GM21825 (cell line): ENCODE results near the gene PSMA3.
"Not testable (repeated sequence)": the region's sequence is repeated elsewhere in the genome, so short reads cannot be mapped to it uniquely, and the experiment has no call there.

Source experiments
- ATAC-seq: cut with Tn5 transposase; IDR thresholded peaks from one replicate; pipeline ENCODE4 v1.9.1; 2021; ENCODE audit warnings: mild to moderate bottlenecking, moderate library complexity; ENCODE audit not compliant: unreplicated experiment

The PSMA3 gene

GRCh38 chr14:58244556-58245387 lies at the start of gene PSMA3:
PSMA3 (plus strand) TSS chr14:58244843; CDS start chr14:58244921, 78 bp downstream.
- peak; percentile 88 for ATAC-seq

DNA sequence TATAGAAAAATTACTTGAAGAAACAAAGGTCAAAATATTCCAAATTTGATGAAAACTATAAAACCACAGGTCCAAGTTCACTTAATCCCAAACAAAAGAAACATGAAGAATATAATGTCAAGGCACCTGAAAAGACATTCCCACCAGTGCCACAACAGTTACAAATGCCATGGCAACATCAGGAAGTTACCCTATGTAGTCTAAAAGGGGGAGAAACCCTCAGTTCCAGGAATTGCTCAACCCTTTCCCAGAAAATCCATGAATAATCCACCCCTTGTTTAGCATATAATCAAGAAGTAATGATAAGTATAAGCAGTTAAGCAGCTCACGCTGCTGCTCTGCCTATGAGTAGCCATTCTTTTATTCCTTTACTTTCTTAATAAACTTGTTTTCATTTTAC lies 48.4 kb upstream of the PSMA3 start:
- no peak for ATAC-seq

GRCh38 chr14:58198086-58198485 lies 46.6 kb upstream of the PSMA3 start:
- no peak for ATAC-seq

DNA sequence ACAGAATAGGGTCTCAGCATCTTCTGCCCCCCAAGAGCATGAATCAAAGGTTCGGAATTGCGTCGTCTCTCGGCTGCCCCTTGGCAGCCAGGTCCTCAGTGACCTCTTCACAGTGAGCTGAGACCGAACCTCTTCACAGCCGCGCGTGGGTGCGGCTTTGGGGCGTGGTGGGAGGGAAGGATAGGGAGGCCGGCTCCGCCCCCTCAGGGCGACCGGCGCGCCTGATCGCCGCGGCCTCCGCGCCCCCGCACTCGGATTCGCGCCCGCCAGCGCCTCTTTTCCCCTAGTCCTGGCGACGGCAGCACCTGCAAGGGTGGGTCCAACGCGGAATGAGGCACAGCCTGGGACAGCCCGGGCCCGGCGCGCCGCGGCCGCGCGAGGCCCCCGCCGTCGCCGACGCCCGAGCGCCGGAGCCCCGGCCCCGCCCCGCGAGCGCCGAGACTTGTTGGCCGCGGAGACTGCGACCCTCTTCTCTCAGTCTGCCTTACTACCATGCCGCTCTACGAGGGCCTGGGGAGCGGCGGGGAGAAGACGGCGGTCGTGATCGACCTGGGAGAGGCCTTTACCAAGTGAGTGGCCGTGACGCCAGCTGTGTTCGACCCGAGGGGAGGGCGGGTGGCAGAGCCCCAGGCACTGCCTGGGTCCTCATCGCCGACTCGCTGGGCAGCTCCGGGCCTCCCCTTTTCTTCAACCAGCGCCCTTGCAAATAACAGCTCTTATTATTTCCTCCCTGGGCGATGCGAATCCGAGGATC lies 44.7 kb upstream of the PSMA3 start, which contains the start of gene ACTR10:
ACTR10 (plus strand) TSS at position 424 of the 754 bp plus-strand sequence; CDS start at position 493, 69 bp downstream.
- peak; percentile 93 for ATAC-seq

- peak; percentile 8 for ATAC-seq
Observed at GRCh38 chr14:58200480-58200841, 44.2 kb upstream of the PSMA3 start.

- no peak for ATAC-seq
Observed at GRCh38 chr14:58200846-58201245, 43.8 kb upstream of the PSMA3 start.

- ATAC-seq: no peak
Observed at GRCh38 chr14:58213176-58213575, 31.5 kb upstream of the PSMA3 start.

GRCh38 chr14:58215191-58215914 lies 29.3 kb upstream of the PSMA3 start:
- no peak for ATAC-seq

- ATAC-seq: no peak
Observed at GRCh38 chr14:58216544-58216943, 28.1 kb upstream of the PSMA3 start.

DNA sequence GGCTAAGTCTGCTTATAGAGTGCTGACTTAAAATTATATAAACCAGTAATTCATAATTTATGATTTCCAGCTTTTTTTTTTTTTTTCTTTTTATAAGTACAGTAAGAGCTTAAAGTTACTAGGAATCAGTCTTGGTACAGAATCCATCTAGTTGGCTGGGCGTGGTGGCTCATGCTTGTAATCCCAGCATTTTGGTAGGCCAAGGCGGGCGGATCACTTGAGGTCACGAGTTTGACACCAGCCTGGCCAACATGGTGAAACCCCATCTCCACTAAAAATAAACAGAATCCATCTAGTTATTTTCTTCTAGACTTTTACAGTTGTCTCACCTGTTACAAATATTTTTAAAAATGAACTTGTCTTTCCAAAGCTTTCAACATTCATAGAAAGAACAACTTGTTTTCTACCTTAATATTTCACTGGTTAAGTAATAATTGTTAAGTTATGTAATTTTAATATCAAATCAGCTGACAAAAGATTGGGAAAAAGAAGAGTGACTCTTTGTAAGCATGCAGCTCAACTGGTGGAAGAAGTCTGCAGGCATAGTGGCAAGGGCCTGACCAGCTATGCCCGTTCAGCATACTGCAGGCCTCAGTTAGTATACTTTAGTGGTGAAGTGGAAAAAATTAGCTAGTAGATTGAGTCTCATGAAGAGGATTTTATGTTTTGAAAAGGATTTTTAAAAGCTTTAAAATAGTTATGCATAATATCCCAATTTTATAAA lies 17.4 kb upstream of the PSMA3 start:
- no peak for ATAC-seq

DNA sequence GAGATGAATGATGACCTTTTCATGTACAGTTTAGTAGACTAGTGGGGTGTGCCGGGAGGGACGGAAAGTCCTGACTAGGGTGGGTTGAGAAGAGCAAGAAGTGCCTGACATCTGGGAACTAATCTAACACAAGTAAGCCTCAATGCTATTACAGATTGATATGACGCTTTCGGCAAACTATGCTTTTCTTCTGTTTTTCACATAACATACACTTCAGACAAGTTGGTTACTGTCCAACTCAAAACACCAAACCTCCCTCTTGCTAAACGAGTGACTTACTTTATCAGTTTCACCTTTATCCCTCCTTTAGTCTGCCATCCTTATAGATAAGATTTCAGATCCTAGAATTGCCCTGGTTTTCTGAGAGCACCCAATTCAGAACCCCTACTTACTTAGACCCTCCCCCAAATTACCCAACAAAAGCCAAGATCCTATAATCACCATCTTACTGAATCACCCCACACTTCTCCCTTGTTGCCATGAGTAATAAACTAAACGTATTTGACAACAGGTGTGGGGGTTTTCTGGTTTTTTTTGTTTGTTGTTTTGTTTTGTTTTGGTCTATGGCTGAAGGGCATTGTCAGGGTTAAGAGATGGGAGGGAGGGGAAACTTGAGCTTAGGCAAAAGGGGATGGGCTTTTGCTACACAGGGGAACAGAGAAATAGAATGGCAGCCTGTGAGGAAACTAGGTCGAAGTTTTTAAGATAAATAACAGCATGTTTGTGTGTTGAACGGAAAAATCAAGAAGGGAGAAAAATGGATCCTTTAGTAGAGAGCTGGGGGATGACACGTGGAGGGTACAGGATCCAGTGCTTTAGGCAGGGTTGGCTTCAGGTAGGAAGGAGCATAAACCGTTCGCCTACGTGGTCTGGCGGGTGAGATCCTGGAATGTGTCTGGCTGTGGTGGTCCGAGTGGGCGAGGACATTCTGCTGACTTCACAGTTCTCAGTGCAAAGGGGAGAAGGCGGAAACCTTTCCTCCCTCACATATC lies 6.1 kb upstream of the PSMA3 start:
- no peak for ATAC-seq

- no peak for ATAC-seq
Observed at GRCh38 chr14:58239244-58240195, 5.1 kb upstream of the PSMA3 start.

- peak; percentile 32 for ATAC-seq
Observed at GRCh38 chr14:58243790-58244555, 670 bp upstream of the PSMA3 start.

DNA sequence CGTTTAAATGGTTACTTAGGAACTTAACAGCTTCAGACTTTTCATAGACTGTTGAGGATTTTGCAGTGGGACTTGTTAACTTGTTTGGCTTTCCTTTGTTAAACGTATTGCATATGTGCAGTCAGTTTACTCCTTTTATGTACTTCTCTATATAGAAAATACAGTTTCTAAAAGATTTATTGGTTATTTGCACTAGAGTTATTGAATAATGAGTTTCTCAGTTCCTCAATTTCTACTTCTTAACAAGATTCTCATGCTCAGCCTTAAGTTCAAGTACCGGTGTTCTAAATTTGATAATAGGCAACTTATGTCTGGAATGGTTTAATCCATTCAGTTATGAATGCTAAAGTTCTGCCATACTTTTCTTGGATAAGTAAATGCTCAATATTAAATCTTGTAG lies 919 bp downstream of the PSMA3 start:
- ATAC-seq: no peak

DNA sequence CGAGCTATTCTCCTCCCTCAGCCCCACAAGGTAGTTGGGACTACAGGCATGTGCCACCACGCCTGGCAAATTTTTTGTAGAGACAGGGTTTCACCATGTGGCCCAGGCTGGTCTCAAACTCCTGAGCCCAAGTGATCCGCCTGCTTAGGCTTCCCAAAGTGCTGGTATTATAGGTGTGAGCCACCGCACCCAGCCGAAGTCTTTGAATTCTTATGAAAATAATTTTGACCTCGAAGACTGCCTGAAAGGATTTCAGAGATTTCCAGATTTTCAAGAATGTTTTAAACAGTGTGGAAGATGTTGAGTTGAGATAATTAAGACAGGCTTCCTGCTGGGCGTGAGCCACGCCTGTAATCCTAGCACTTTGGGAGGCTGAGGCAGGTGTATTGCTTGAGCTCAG lies 5.0 kb downstream of the PSMA3 start:
- no peak for ATAC-seq

DNA sequence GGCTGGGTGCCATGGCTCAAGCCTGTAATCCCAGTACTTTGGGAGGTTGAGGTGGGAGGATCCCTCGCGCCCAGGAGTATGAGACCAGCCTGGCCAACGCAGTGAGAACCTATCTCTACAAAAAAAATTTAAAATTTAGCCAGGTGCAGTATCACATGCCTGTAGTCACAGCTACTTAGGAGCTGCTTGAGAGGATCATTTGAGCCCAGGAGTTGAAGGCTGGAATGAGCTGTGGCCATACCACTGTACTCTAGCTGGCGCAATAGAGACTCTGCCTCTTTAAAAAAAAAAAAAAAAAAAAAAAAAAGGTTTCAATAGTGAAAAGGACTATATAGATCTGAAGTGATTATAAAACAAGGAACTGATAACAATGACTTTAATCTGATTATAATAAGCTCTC lies 13.5 kb downstream of the PSMA3 start:
- no peak for ATAC-seq

- not testable (repeated sequence) for ATAC-seq
Observed at GRCh38 chr14:58262005-58262404, 17.4 kb downstream of the PSMA3 start.

- no peak for ATAC-seq
Observed at GRCh38 chr14:58265401-58265800, 20.8 kb downstream of the PSMA3 start.
